Body of pancreas (tissue), 4 donors: Measurements from ENCODE around the gene TPRA1.

Source experiments
- CTCF ChIP-seq, 7 experiments: fragments of 450-650 bp in 4 of 7; fragments of 200-600 bp in 3 of 7; sonication (generic) in 3 of 7; IDR thresholded peaks; one replicate each; pipeline ENCODE4 v1.5.1; 2016 to 2019; ENCODE audit warnings: antibody characterized with exemption in 7 of 7
- POLR2A ChIP-seq, 3 donors: fragments of 450-650 bp; IDR thresholded peaks; one replicate each; pipeline ENCODE4 v1.6.1; 2016; ENCODE audit warnings: antibody characterized with exemption in 3 of 3, mild to moderate bottlenecking in 2 of 3

DNA sequence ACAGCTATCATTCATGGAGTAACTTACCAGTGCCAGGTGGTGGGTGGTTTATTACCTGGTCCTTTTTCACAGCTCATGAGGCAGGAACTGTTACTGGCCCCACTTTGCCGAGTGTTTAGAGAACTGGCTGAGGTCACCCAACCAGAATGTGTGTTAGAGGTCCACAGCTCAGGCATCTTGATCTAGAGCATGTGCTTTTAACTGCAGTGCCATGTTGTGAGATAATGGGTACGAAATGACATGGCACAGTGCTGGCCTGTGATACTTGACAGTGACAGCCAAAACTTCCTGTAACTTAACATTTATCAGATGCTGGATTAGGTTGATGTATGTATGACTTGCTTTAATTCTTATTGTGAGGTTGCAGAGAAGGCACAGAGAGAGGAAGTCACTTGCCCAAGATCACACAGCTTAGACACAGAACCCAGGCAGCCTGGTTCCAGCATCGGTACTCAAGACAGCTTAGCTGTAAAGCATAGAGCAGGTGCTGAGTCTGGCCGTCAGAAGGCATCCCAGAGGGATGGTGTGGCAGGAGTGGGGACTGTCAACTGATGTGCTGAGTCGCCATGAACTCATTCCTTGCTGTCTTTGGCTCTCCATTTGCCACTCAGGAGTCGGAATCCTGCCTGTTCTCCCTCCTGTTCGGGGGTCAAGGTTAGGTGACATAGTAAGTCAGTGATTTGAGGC, 17.3 kb upstream of the TPRA1 start:
- TF ChIP-seq POLR2A (IDR thresholded peaks at IDR 0.05) = no peak
- no peak for TF ChIP-seq CTCF (IDR thresholded peaks at IDR 0.05)
